ENCODE measurements around the gene IL17B.

GRCh38 chr5:149358868-149359495 is 20.1 kb downstream of the IL17B start:
- TF ChIP-seq CHD2 (IDR thresholded peaks at IDR 0.05; ENCODE audit: low read depth, low read length): no peak
- no peak for TF ChIP-seq ZNF589 (CRISPR knock-in tag; conservative IDR thresholded peaks at IDR 0.05)
- no peak for TF ChIP-seq ZBTB20 (CRISPR knock-in tag; IDR thresholded peaks at IDR 0.05; ENCODE audit: borderline replicate concordance, low read depth)
- no peak for TF ChIP-seq EZH2 (conservative IDR thresholded peaks at IDR 0.05; ENCODE audit: low read depth, low read length)
- TF ChIP-seq RNF2 (conservative IDR thresholded peaks at IDR 0.05; ENCODE audit: low read depth): no peak
- no peak for TF ChIP-seq JUND (CRISPR knock-in tag; IDR thresholded peaks at IDR 0.05)
- TF ChIP-seq CTCF (CRISPR knock-in tag; IDR thresholded peaks at IDR 0.05): no peak
- no peak for TF ChIP-seq RAD21 (CRISPR knock-in tag; IDR thresholded peaks at IDR 0.05)
